ENCODE results near the gene CELA2B.

Gene CELA2B

DNA sequence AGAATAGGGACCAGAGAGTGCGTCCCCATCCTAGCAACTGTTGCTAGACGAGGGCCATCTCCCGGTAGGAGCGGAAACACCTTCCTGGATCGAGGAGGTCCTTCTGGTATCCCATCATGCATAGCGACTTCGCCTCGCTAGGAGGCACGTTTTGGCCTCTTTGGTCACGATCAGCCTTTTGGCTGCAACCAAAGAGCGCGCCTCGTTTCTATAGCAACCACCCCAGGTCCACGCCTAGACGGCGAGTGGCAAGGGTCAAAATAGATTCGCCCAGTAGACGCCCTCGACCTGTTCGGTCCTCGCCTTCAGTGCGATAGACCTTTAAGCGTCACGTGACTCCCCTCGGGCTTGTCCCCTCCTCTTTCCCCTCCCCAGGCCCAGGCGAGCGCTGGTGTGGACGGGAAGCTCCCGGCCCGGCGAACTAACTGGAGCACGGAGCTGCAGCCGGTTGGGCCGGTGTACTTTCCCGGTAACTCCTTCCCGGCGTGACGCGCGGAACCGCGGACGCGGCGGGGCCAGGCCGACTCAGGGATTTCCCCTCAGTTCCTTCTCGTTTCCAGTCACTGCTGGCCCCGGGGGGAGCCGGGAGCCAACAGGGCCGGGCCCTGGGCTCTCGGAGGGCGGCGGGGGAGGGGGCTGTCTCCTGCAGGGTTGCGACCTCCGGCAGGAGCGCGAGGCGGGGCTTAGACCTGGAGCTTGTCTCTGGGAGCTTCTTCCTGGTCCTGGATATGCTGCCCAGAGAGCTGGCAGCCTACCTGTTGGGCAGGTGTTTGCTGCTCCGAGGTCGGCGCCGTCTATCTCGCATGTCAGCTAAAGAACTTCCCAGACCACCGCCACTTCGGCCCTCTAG is 50.8 kb downstream of the CELA2B start, which contains the start of gene DNAJC16:
TSS of gene DNAJC16 (plus strand) at position 359 of the 850 bp plus-strand sequence. CDS start 2,258 bp downstream, outside the sequence.
- TF ChIP-seq, protein P1, sequence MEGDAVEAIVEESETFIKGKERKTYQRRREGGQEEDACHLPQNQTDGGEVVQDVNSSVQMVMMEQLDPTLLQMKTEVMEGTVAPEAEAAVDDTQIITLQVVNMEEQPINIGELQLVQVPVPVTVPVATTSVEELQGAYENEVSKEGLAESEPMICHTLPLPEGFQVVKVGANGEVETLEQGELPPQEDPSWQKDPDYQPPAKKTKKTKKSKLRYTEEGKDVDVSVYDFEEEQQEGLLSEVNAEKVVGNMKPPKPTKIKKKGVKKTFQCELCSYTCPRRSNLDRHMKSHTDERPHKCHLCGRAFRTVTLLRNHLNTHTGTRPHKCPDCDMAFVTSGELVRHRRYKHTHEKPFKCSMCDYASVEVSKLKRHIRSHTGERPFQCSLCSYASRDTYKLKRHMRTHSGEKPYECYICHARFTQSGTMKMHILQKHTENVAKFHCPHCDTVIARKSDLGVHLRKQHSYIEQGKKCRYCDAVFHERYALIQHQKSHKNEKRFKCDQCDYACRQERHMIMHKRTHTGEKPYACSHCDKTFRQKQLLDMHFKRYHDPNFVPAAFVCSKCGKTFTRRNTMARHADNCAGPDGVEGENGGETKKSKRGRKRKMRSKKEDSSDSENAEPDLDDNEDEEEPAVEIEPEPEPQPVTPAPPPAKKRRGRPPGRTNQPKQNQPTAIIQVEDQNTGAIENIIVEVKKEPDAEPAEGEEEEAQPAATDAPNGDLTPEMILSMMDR (IDR thresholded peaks at IDR 0.05; ENCODE audit: low read depth, low read length), result peak; percentile 31
- peak within 1 kb of the TSS; percentile 80 to 90 for H3K4me3 ChIP-seq (replicated peaks in 1 of 2; ENCODE audit: low read depth in 2 of 2, low read length in 2 of 2)
- DNase-seq (ENCODE audit: low read depth in 2 of 2), result peak; percentile 100

DNA sequence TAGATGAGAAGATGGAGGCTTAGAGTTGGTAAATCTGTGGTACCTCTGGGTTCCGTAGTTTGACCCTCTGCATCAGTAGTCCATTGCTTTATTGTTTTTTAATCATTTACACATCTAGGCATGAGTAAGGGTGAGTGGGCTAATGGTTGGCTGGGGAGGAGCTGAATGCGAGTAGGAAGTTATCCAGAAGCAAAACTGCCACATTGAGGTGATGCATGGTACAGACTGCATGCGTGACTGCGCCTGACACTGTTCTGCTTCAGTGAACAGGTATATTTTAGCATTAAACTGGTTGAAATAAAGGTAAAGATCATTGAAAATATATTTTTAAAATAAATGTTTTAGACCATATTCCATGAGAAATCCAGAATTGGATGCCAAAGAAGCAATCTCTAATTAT is 55.1 kb downstream of the CELA2B start:
- H3K4me3 ChIP-seq (replicated peaks in 1 of 2; ENCODE audit: low read depth in 2 of 2, low read length in 2 of 2), result no peak overlapping the region
- DNase-seq (ENCODE audit: low read depth in 2 of 2), result no peak
- TF ChIP-seq, protein P1 (IDR thresholded peaks at IDR 0.05; ENCODE audit: low read depth, low read length), result no peak

GRCh38 chr1:15531682-15532081 is 55.8 kb downstream of the CELA2B start:
- no peak overlapping the region for H3K4me3 ChIP-seq (replicated peaks in 1 of 2; ENCODE audit: low read depth in 2 of 2, low read length in 2 of 2)
- no peak for DNase-seq (ENCODE audit: low read depth in 2 of 2)
- TF ChIP-seq, protein P1 (IDR thresholded peaks at IDR 0.05; ENCODE audit: low read depth, low read length), result no peak

DNA sequence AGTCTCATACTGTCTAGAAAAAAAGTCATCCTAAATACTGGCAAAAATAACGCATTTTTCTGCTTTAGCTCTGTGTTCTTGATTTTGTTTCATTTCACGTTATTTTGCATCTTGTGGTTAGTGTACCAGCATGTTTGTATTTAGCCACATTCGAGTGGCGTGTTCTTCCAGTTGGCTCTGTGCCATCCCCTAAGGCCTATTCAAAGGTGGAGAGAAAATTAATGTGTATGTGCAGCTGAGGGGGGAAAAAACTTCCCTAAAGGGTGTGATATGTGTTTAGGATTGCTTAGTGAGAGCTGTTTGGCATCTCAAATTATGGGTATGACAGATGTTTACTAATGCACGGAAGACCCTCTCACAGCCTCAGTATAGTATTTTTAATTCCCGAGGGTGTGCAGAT is 62.9 kb downstream of the CELA2B start:
- H3K4me3 ChIP-seq (replicated peaks in 1 of 2; ENCODE audit: low read depth in 2 of 2, low read length in 2 of 2), result no peak overlapping the region
- TF ChIP-seq, protein P1 (IDR thresholded peaks at IDR 0.05; ENCODE audit: low read depth, low read length), result no peak
- no peak for DNase-seq (ENCODE audit: low read depth in 2 of 2)

- DNase-seq (ENCODE audit: low read depth in 2 of 2), result peak; percentile 28 to 32
- TF ChIP-seq, protein P1 (IDR thresholded peaks at IDR 0.05; ENCODE audit: low read depth, low read length), result no peak
- H3K4me3 ChIP-seq (replicated peaks in 1 of 2; ENCODE audit: low read depth in 2 of 2, low read length in 2 of 2), result no peak overlapping the region
Observed at GRCh38 chr1:15540186-15540585, 64.3 kb downstream of the CELA2B start.
